SK-N-SH (cell line): ENCODE measurements around the gene SCN7A.

ENCODE experiments used
- CTCF ChIP-seq: fragments of 200-600 bp; sonication (generic); IDR thresholded peaks from 2 replicates; pipeline ENCODE4 v1.6.1; 2017; ENCODE audit warnings: antibody characterized with exemption, mild to moderate bottlenecking, moderate library complexity
- EZH2phosphoT487 ChIP-seq: fragments of 200-600 bp; sonication (generic); IDR thresholded peaks from 2 replicates; pipeline ENCODE4 v1.6.1; 2017; ENCODE audit warnings: low read depth, mixed run types, mild to moderate bottlenecking, antibody characterized with exemption, moderate library complexity, borderline replicate concordance
- GATA2 ChIP-seq: sonication (generic); formaldehyde crosslinking; IDR thresholded peaks from 2 replicates; pipeline ENCODE4 v1.5.0; 2020; ENCODE audit warnings: mild to moderate bottlenecking, missing genetic modification reagents
- MAX ChIP-seq: IDR thresholded peaks from 2 replicates; pipeline ENCODE4 v1.4.0; 2012; ENCODE audit warnings: low read depth
- MXI1 ChIP-seq: IDR thresholded peaks from 2 replicates; pipeline ENCODE4 v1.6.1; 2012; ENCODE audit warnings: mild to moderate bottlenecking, low read depth, low read length, improper control_type of control experiment
- NRF1 ChIP-seq: IDR thresholded peaks from 2 replicates; pipeline ENCODE4 v1.6.1; 2012; ENCODE audit warnings: low read depth, mild to moderate bottlenecking, low read length
- POLR2AphosphoS5 ChIP-seq: IDR thresholded peaks from 2 replicates; pipeline ENCODE4 v1.6.1; 2012; ENCODE audit warnings: low read depth, low read length
- RAD21 ChIP-seq: IDR thresholded peaks from 2 replicates; pipeline ENCODE4 v1.6.1; 2012; ENCODE audit warnings: mild to moderate bottlenecking, low read length
- TAF1 ChIP-seq: IDR thresholded peaks from 2 replicates; pipeline ENCODE4 v1.6.1; 2012; ENCODE audit warnings: low read depth, mild to moderate bottlenecking, low read length, moderate library complexity, borderline replicate concordance
- YY1 ChIP-seq: IDR thresholded peaks from 2 replicates; pipeline ENCODE4 v1.4.0; 2012; ENCODE audit warnings: low read depth, mild to moderate bottlenecking

- no peak for TF ChIP-seq CTCF
- no peak for TF ChIP-seq MAX
- TF ChIP-seq GATA2 (CRISPR knock-in tag): no peak
- no peak for TF ChIP-seq TAF1
- TF ChIP-seq RAD21: no peak
- no peak for TF ChIP-seq YY1
- TF ChIP-seq NRF1: no peak
- no peak for TF ChIP-seq POLR2AphosphoS5
- no peak for TF ChIP-seq MXI1
- no peak for TF ChIP-seq EZH2phosphoT487
These were observed 128.1 kb downstream of the SCN7A start for GRCh38 chr2:166365803-166366420.
